ENCODE measurements around the gene TCF20.

Gene TCF20

GRCh38 chr22:42273855-42274451, 3.5 kb upstream of the TCF20 start:
- no peak overlapping the region for H3K4me3 ChIP-seq (replicated peaks; ENCODE audit: insufficient read depth, low read length)
- TF ChIP-seq POLR2AphosphoS5 (IDR thresholded peaks at IDR 0.05; ENCODE audit: low read depth): no peak
- TF ChIP-seq, protein P1, sequence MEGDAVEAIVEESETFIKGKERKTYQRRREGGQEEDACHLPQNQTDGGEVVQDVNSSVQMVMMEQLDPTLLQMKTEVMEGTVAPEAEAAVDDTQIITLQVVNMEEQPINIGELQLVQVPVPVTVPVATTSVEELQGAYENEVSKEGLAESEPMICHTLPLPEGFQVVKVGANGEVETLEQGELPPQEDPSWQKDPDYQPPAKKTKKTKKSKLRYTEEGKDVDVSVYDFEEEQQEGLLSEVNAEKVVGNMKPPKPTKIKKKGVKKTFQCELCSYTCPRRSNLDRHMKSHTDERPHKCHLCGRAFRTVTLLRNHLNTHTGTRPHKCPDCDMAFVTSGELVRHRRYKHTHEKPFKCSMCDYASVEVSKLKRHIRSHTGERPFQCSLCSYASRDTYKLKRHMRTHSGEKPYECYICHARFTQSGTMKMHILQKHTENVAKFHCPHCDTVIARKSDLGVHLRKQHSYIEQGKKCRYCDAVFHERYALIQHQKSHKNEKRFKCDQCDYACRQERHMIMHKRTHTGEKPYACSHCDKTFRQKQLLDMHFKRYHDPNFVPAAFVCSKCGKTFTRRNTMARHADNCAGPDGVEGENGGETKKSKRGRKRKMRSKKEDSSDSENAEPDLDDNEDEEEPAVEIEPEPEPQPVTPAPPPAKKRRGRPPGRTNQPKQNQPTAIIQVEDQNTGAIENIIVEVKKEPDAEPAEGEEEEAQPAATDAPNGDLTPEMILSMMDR (IDR thresholded peaks at IDR 0.05; ENCODE audit: insufficient read depth, low read length): no peak
- no peak overlapping the region for H3K27ac ChIP-seq (replicated peaks)
- DNase-seq (ENCODE audit: low read depth in 1 of 2, low spot score in 1 of 2): no peak
- no peaks in the 10 kb centered on the region for H3K27me3 ChIP-seq (ENCODE audit: insufficient read depth, poor library complexity, severe bottlenecking)

- TF ChIP-seq, protein P1 (IDR thresholded peaks at IDR 0.05; ENCODE audit: insufficient read depth, low read length): no peak
- TF ChIP-seq SPI1 (IDR thresholded peaks at IDR 0.05; ENCODE audit: borderline replicate concordance, low read depth) (peak; percentile 84), REST (IDR thresholded peaks at IDR 0.05; ENCODE audit: insufficient replicate concordance, low read depth) (no peak), GABPA (IDR thresholded peaks at IDR 0.05; ENCODE audit: low read depth) (no peak)
- Histone ChIP-seq H3K4me3 (replicated peaks; ENCODE audit: insufficient read depth, low read length) (no peak overlapping the region), H3K27ac (replicated peaks) (no peak overlapping the region), H3K27me3 (ENCODE audit: insufficient read depth, poor library complexity, severe bottlenecking) (no peaks in the 10 kb centered on the region)
- DNase-seq (ENCODE audit: low read depth in 1 of 2, low spot score in 1 of 2): peak in 1 of 2 experiments; percentile 54
These were observed 2.1 kb upstream of the TCF20 start for GRCh38 chr22:42272431-42272999.

DNA sequence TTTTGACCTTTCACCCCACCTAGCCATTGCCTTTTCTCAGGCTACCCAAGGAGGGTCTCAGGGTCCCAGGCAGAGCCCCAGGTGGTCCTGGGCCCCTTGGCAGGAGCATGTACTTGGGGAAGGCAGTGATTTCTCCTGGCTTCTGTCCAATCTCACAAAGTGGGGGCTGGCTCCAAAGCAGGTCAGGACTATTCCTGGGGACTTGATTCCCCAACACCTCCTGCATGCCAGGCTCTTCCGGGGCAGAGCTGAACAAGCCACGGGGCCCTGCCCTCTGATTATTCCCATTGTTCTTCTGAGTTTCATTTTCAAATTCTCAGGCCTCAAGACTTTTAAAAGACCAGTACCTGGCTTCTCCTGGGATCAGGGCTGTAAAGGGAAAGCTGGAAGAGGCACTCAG, 1.5 kb upstream of the TCF20 start:
- no peak for DNase-seq (ENCODE audit: low read depth in 1 of 2, low spot score in 1 of 2)
- Histone ChIP-seq H3K27me3 (ENCODE audit: insufficient read depth, poor library complexity, severe bottlenecking) (no peaks in the 10 kb centered on the region), H3K27ac (replicated peaks) (no peak overlapping the region), H3K4me3 (replicated peaks; ENCODE audit: insufficient read depth, low read length) (no peak overlapping the region)
- TF ChIP-seq SPI1 (IDR thresholded peaks at IDR 0.05; ENCODE audit: borderline replicate concordance, low read depth): no peak
- TF ChIP-seq POLR2AphosphoS5 (IDR thresholded peaks at IDR 0.05; ENCODE audit: low read depth): no peak
- TF ChIP-seq, protein P1 (IDR thresholded peaks at IDR 0.05; ENCODE audit: insufficient read depth, low read length): no peak
- no peak for TF ChIP-seq REST (IDR thresholded peaks at IDR 0.05; ENCODE audit: insufficient replicate concordance, low read depth)
- TF ChIP-seq GABPA (IDR thresholded peaks at IDR 0.05; ENCODE audit: low read depth): no peak
